ENCODE measurements around the gene FUT7. TPM values are rescaled to one million over a fixed set of nuclear protein-coding genes. Genes with fewer than 3 reads are reported as not detected.
"Not testable (repeated sequence)": the region's sequence is repeated elsewhere in the genome, so short reads cannot be mapped to it uniquely, and the experiment has no call there.

The FUT7 gene
- polyA plus RNA-seq, 1 donor: not detected

GRCh38 chr9:137033481-137033880 lies 1.6 kb upstream of the FUT7 start:
- not testable (repeated sequence) for DNase-seq

- no peak for DNase-seq
These were observed 970 bp upstream of the FUT7 start for GRCh38 chr9:137032858-137033257.

- DNase-seq: no peak
These were observed 1.1 kb downstream of the FUT7 start for GRCh38 chr9:137030538-137031527.

GRCh38 chr9:137030006-137030405 lies 1.9 kb downstream of the FUT7 start:
- DNase-seq: no peak

- no peak for DNase-seq
These were observed 2.6 kb downstream of the FUT7 start for GRCh38 chr9:137029058-137029936.

GRCh38 chr9:137028263-137029057 lies 3.4 kb downstream of the FUT7 start:
- DNase-seq: no peak

- DNase-seq: no peak
These were observed 4.3 kb downstream of the FUT7 start, which contains the start of gene ABCA2 for GRCh38 chr9:137027369-137028262. TSS of gene ABCA2 (minus strand) at chr9:137028237. CDS start at chr9:137028140, 97 bp downstream.

- no peak for DNase-seq
These were observed 5.1 kb downstream of the FUT7 start for GRCh38 chr9:137026828-137027227.

GRCh38 chr9:137026384-137026783 lies 5.5 kb downstream of the FUT7 start:
- no peak for DNase-seq

- DNase-seq: peak; percentile 84
These were observed 6.3 kb downstream of the FUT7 start for GRCh38 chr9:137025517-137025966.

GRCh38 chr9:137023583-137023991 lies 8.3 kb downstream of the FUT7 start:
- no peak for DNase-seq

GRCh38 chr9:137023157-137023556 lies 8.7 kb downstream of the FUT7 start:
- no peak for DNase-seq

GRCh38 chr9:137022662-137023008 lies 9.3 kb downstream of the FUT7 start:
- no peak for DNase-seq

GRCh38 chr9:137021979-137022661 lies 9.8 kb downstream of the FUT7 start:
- DNase-seq: no peak

GRCh38 chr9:137021568-137021978 lies 10.3 kb downstream of the FUT7 start:
- no peak for DNase-seq

GRCh38 chr9:137020771-137021567 lies 10.9 kb downstream of the FUT7 start:
- DNase-seq: no peak

- DNase-seq: no peak
These were observed 11.8 kb downstream of the FUT7 start for GRCh38 chr9:137019891-137020683.

Data from left kidney (tissue), 2 donors.